Activated T-cell treated with anti-CD3 and anti-CD28 coated beads, Interleukin-2, amount 50 U/mL, for 1 hour (primary cell): Measurements from ENCODE around the gene DHX40.
"Not testable (repeated sequence)": the region's sequence is repeated elsewhere in the genome, so short reads cannot be mapped to it uniquely, and the experiment has no call there.

Experiments
- DNase-seq: peaks from one replicate; pipeline ENCODE4 v3.0.0-alpha.2; 2020

DHX40 gene

GRCh38 chr17:59565959-59566324 lies 532 bp downstream of the DHX40 start:
- peak; percentile 60 for DNase-seq

GRCh38 chr17:59569151-59569550 lies 3.7 kb downstream of the DHX40 start:
- DNase-seq = not testable (repeated sequence)

GRCh38 chr17:59572301-59572924 lies 7.0 kb downstream of the DHX40 start:
- no peak for DNase-seq

- not testable (repeated sequence) for DNase-seq
Measured at GRCh38 chr17:59584168-59584567, 18.8 kb downstream of the DHX40 start.

GRCh38 chr17:59600169-59600568 lies 34.8 kb downstream of the DHX40 start:
- no peak for DNase-seq

- DNase-seq = no peak
Measured at GRCh38 chr17:59601130-59601529, 35.7 kb downstream of the DHX40 start.

- no peak for DNase-seq
Measured at GRCh38 chr17:59607061-59607460, 41.7 kb downstream of the DHX40 start.

GRCh38 chr17:59607817-59608403 lies 42.5 kb downstream of the DHX40 start:
- peak; percentile 27 for DNase-seq

GRCh38 chr17:59611503-59611902 lies 46.1 kb downstream of the DHX40 start:
- DNase-seq = no peak

- no peak for DNase-seq
Measured at GRCh38 chr17:59616253-59616920, 51.0 kb downstream of the DHX40 start.

GRCh38 chr17:59617156-59617732 lies 51.8 kb downstream of the DHX40 start:
- no peak for DNase-seq

GRCh38 chr17:59619035-59619297 lies 53.6 kb downstream of the DHX40 start:
- no peak for DNase-seq

- peak; percentile 94 for DNase-seq
Measured at GRCh38 chr17:59619298-59620063, 54.1 kb downstream of the DHX40 start, which contains the start of gene CLTC. TSS of gene CLTC (plus strand) at chr17:59619895. CDS start at chr17:59620132, 237 bp downstream.

GRCh38 chr17:59620064-59620359 lies 54.6 kb downstream of the DHX40 start:
- DNase-seq = no peak

- DNase-seq = peak; percentile 47
Measured at GRCh38 chr17:59620518-59621259, 55.3 kb downstream of the DHX40 start.

GRCh38 chr17:59621771-59622170 lies 56.4 kb downstream of the DHX40 start:
- DNase-seq = no peak

GRCh38 chr17:59623151-59623550 lies 57.7 kb downstream of the DHX40 start:
- DNase-seq = no peak

- no peak for DNase-seq
Measured at GRCh38 chr17:59626756-59627155, 61.3 kb downstream of the DHX40 start.

GRCh38 chr17:59627274-59627673 lies 61.9 kb downstream of the DHX40 start:
- DNase-seq = no peak

- no peak for DNase-seq
Measured at GRCh38 chr17:59627770-59628171, 62.4 kb downstream of the DHX40 start.

GRCh38 chr17:59629174-59629573 lies 63.8 kb downstream of the DHX40 start:
- no peak for DNase-seq

- no peak for DNase-seq
Measured at GRCh38 chr17:59631276-59631675, 65.9 kb downstream of the DHX40 start.

GRCh38 chr17:59632398-59632797 lies 67.0 kb downstream of the DHX40 start:
- no peak for DNase-seq
